Measurements from ENCODE around the gene EEF1E1.
"Not testable (repeated sequence)": the region's sequence is repeated elsewhere in the genome, so short reads cannot be mapped to it uniquely, and the experiment has no call there.

The EEF1E1 gene

DNA sequence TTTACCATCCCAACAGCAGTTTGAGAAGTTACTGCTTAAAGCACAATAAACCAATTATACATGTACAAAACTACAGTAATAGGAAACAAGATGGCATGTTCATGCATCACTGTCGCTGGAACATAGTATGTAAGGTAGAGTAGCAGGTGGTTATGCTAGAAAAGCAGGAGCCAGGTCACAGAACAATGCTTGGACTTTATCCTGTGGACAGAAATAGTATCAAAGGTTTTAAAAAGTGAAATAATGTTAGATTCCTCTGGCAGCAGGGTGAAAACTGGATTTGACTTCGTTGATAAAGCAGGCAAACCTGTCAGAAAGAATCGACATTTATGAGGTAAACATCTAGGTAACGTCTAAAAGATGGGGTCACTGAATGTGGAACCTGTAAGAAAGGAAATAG lies 40.6 kb downstream of the EEF1E1 start:
- no peak for DNase-seq

DNA sequence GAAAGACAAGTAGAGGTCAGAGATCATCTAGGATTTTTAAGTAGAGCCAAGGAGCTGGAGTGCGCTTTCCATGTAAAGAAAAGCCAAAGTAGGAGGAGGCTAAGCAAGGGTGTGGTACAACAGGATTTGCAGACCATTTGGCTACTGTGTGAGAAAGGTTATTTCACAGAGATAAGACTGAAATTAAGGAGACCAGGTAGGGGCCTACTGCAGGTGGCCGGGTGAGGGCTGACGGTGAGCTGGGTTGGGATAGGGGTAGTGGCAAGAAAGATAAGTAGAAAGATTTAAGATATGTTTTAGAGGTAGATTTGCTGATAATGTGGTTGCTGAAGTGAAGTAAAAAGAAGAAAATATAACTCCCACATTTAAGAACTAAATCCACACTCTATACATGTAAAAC lies 42.0 kb downstream of the EEF1E1 start:
- DNase-seq, result no peak

DNA sequence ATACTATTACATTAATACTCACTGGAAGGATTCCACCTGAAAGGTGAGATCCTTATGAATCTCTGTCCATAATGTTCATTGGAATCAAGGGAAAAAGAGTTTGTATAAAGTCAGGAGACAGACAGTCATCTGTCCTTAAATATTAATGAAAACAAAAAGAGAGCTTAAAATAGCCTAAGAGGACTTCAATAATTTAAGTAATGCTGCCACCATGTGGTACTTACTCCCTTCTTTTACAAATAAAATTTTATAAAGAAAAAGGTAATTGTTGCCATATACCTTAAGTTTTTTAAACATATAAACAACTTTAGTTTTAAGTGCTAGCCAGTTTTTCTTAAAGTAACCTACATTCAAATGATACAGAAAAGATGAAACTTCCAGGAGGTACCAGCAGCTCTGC lies 43.2 kb downstream of the EEF1E1 start:
- DNase-seq, result peak in 1 of 2 experiments; percentile 20

GRCh38 chr6:8057793-8058192 lies 44.6 kb downstream of the EEF1E1 start:
- DNase-seq, result no peak

GRCh38 chr6:8057263-8057662 lies 45.1 kb downstream of the EEF1E1 start:
- peak in 1 of 2 experiments; percentile 36 for DNase-seq

DNA sequence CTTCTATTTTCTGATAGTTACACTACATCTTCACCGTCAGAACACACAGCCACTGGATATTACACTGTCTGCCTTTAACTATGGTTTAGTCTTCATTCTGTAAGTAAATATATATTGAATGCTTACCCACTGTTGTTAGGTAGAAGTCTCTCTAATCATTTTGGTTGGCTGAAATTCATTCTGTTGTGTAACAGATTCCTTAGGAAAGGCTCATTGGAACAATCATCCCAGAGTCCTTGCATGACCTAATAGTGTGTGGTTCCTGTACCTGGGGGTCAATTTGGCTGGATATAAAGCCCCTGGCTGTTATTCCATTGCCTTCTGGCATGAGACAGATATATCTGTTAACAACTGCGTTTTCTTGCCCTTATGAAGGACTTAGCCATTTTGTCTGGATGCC lies 48.1 kb downstream of the EEF1E1 start:
- DNase-seq, result no peak

DNA sequence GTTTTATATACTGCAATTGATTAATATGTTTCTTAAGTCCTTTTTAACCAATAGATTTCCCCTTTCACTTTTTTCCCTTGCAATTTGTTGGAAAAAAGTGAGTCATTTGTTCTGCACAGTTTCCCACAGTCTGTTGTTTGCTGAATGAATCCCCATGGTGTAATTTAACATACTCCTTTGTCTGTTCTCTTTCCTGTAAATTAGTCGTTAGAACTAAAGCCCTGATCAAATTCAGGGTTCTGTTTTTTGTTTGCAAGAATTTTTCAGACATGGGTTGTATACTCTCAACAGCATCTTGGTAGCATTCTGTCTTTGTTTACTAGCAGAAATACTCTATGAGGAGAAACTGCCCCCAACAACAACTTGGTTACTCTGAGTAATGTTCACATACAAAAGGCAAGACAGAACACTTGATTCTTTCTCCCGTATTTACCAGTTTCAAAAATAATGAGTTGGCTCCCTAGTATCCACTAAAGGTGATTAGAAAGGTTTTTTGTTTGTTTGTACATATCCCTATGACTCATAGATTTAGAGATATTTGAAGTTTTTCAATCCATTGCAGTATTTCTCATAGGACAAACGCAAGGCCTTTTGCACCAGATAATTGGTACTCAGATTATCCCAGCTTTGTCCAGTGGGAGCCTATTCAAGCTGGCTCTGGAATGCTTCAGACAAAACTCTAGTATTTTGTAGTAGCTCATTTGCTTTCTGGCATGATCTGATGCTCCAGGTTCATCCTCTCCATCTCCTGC lies 54.6 kb downstream of the EEF1E1 start:
- no peak for DNase-seq

- DNase-seq, result not testable (repeated sequence)
Observed at GRCh38 chr6:8045769-8046168, 56.6 kb downstream of the EEF1E1 start.

- DNase-seq, result no peak
Observed at GRCh38 chr6:8043221-8043620, 59.1 kb downstream of the EEF1E1 start.

- DNase-seq, result no peak
Observed at GRCh38 chr6:8041913-8042583, 60.3 kb downstream of the EEF1E1 start.

- DNase-seq, result not testable (repeated sequence)
Observed at GRCh38 chr6:8034107-8034506, 68.2 kb downstream of the EEF1E1 start.

GRCh38 chr6:8030920-8031319 lies 71.4 kb downstream of the EEF1E1 start:
- no peak for DNase-seq

Measured in NCI-H526 (cell line).